Erythroblast (primary cell): Measurements from ENCODE around the gene C1orf56.

Source experiments
- GATA1 ChIP-seq: IDR thresholded peaks from 2 replicates; pipeline ENCODE4 v1.6.1; 2011; ENCODE audit warnings: low read depth, mild to moderate bottlenecking, control low read depth, low read length, moderate library complexity
- POLR2A ChIP-seq: IDR thresholded peaks from 2 replicates; pipeline ENCODE4 v1.6.1; 2011; ENCODE audit warnings: mild to moderate bottlenecking, low read length

- TF ChIP-seq POLR2A (no peak), GATA1 (no peak)
Measured at GRCh38 chr1:151024540-151025146, 22.9 kb upstream of the C1orf56 start.
